HG03045 (cell line): ENCODE measurements around the gene IL17B.

Source experiments
- ATAC-seq: cut with Tn5 transposase; IDR thresholded peaks from one replicate; pipeline ENCODE4 v1.9.1; 2021; ENCODE audit warnings: mild to moderate bottlenecking, moderate library complexity; ENCODE audit not compliant: unreplicated experiment

Gene IL17B

GRCh38 chr5:149379177-149379761 lies at the start of gene IL17B:
Gene IL17B, minus strand, starts transcription at chr5:149379292. Its CDS starts 67 bp downstream, at chr5:149379225.
- ATAC-seq, result no peak

- no peak for ATAC-seq
These were observed 48.9 kb upstream of the IL17B start for GRCh38 chr5:149428032-149428431.

GRCh38 chr5:149427374-149427773 lies 48.3 kb upstream of the IL17B start:
- no peak for ATAC-seq

GRCh38 chr5:149426931-149427330 lies 47.8 kb upstream of the IL17B start:
- ATAC-seq, result no peak

GRCh38 chr5:149425729-149426128 lies 46.6 kb upstream of the IL17B start:
- ATAC-seq, result no peak

- ATAC-seq, result no peak
These were observed 45.6 kb upstream of the IL17B start for GRCh38 chr5:149424371-149425315.

- ATAC-seq, result no peak
These were observed 44.7 kb upstream of the IL17B start for GRCh38 chr5:149423794-149424268.

- ATAC-seq, result no peak
These were observed 44.1 kb upstream of the IL17B start for GRCh38 chr5:149423049-149423793.

GRCh38 chr5:149422366-149423048 lies 43.4 kb upstream of the IL17B start:
- ATAC-seq, result no peak

GRCh38 chr5:149421834-149422233 lies 42.7 kb upstream of the IL17B start:
- no peak for ATAC-seq

GRCh38 chr5:149421372-149421685 lies 42.2 kb upstream of the IL17B start:
- ATAC-seq, result no peak

- ATAC-seq, result no peak
These were observed 41.7 kb upstream of the IL17B start for GRCh38 chr5:149420545-149421371.

GRCh38 chr5:149419859-149420544 lies 40.9 kb upstream of the IL17B start:
- no peak for ATAC-seq

GRCh38 chr5:149419532-149419858 lies 40.4 kb upstream of the IL17B start:
- no peak for ATAC-seq

GRCh38 chr5:149418910-149419531 lies 39.9 kb upstream of the IL17B start:
- no peak for ATAC-seq

- ATAC-seq, result no peak
These were observed 38.7 kb upstream of the IL17B start for GRCh38 chr5:149417711-149418368.

GRCh38 chr5:149416987-149417710 lies 38.1 kb upstream of the IL17B start:
- no peak for ATAC-seq
